Medulla oblongata (tissue), 1 donor: ENCODE data around the gene REXO4.
"Not testable (repeated sequence)": the region's sequence is repeated elsewhere in the genome, so short reads cannot be mapped to it uniquely, and the experiment has no call there.

Experiments used
- DNase-seq: peaks from one replicate; pipeline ENCODE4 v3.0.0-alpha.2; 2015; ENCODE audit errors: extremely low spot score

The REXO4 gene

DNA sequence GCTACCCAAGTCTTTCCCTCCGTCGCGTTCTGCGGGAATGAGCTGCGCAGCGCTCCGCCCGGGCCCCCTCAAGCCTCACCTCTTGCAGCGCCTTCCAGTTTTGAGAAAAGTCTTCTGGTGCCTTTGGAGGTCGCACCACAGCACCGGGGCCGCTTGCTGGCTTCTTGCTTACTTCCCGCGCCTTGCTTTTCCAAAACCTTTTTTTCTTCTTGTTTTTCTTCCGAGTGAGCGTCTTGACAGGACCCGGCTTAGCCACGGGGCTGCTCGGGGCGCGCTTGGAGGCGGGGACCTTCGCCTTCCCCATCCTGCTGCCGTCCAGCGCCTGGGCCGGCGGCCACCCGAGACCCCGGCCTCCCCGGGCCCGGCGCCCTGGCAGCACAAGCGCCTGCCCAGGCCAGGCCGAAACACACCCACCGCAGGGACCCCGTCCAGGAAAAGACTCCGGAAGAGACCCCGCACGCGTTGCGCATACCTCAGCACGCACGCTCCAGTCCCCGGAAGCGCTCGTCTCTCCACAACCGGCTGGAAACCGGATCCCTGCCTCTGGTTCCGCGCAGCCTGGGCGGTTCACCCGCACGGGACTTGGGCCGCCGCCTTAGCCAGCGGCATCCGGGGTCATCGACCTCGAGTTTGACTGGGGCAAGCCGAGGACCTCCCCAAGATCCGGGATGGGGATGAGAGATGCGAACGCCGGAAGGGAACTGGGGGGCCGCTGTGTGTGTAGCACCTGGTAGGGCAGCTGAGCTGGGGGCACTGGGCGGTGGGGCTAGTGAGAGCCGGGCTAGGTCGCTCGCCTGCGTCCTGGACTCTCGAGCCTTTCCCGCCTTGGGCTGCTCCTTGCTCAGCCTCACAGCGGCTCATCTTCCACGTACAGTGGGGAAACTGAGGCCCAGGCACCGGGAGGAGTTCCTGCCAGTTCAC is at the start of gene REXO4:
Gene REXO4 (minus strand): TSS at position 470 of the 921 bp plus-strand sequence. CDS start 166 bp downstream, at position 304.
- DNase-seq, result peak; percentile 76

GRCh38 chr9:133467101-133467500 is 49.3 kb upstream of the REXO4 start:
- DNase-seq, result no peak

DNA sequence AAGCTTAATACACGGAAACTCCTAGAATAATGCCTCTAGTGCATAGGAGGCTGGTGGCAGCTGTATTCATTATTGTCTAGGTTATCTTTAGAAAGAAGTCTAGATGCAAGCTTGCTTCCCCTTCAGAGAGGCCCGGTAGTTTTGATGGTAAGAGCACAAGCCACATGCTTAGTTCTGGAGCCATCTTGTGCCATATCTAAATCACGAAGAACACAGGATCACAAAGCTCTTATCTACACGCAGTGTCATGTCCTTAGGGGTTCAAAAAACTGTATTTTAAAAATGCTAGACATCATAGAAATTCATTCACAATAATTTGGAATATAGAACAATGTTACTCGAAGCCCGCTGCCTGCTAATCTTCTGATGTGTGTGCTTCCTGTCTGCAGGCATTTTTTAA is 48.2 kb upstream of the REXO4 start:
- DNase-seq, result no peak

DNA sequence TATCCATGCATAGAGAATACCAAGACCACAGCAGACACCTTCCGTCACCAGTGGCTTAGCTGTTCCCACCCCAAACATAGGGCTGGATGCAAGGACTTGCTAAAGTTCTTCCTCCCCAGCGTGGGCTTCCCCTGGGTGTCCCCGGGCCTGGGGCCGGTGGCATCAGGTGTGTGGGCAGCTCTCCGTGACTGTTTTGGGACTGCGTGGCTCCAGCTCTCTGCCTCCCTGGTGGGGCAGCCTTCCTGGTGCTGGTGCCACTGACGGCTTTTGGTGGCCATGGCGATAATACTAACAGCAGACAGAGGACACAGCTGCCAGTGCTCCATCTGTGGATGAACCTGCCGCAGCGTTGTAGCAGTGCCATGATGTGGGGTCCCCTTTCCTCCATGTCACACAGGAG is 46.8 kb upstream of the REXO4 start:
- DNase-seq, result no peak

- no peak for DNase-seq
Observed at GRCh38 chr9:133463864-133464615, 46.2 kb upstream of the REXO4 start.

DNA sequence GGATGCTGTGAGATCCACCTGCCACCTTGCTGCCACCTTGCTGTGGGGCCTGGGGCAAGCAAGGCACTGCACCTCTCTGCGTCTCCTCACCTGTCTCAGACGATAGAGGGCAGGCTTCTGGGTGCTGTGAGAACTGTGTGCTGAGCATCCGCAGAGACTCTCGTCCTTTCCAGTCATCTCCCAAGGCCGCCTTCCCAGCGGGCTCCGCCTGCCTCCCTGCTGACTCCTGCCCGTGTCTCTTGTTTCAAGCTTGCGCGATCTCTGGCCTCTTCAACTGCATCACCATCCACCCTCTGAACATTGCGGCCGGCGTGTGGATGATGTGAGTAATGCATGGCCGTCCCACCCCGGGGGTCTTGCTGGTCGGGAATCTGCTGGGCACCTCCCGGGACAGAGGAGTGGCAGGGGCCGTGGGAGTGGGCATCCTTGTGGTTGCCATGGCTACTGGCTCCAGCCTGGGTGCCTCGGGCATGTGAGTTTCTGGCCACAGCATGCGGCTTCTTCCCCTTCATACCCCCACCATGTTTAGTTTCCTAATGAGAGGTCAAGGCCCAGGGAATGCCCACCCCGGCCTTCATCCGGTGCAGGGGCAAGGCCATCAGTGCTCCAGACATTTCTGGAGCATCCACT is 45.5 kb upstream of the REXO4 start:
- no peak for DNase-seq

- DNase-seq, result no peak
Observed at GRCh38 chr9:133461975-133462374, 44.2 kb upstream of the REXO4 start.

- peak; percentile 58 for DNase-seq
Observed at GRCh38 chr9:133460405-133461175, 42.8 kb upstream of the REXO4 start.

DNA sequence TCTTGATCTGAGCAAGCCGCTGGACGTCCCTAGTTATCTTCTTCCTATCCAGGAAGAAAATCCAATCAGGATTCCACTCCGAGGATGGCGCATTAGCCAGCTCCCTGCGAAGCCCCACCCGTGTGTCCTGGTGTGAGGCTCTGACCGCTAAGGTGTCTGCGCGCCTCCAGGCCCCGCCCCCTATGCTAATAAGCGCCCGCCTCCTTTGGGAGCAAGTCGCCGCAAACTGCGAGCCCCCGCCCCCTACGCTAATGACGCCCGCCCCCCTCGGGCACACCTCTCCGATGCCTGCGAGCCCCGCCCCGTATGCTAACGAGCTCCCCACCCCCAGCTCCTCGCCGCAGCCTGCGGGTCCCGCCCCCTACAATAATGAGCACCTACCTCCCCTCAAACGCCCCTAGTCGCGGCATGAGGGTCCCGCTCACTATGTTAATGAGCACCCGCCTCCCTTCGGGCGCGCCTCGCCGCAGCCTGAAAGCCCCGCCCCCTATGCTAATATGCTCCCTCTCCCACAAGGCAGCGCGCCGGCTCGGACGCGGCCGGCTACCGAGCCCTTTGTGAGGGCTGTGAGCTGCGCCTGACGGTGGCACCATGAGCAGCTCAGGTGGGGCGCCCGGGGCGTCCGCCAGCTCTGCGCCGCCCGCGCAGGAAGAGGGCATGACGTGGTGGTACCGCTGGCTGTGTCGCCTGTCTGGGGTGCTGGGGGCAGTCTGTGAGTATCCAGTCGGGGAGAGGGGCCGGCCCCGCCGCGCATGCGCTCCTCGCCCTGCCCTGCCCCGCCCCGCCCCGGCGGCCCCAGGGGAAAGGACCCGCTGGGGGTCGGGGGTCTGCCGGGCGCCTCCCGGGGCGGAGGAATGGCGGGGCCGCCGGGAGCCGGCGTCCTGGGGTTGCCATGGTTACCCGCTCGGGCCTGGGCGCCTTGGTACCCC is 41.9 kb upstream of the REXO4 start, which contains the start of gene CACFD1:
Gene CACFD1 (plus strand): TSS at position 503 of the 929 bp plus-strand sequence. CDS start 89 bp downstream, at position 592.
- DNase-seq, result peak; percentile 96

DNA sequence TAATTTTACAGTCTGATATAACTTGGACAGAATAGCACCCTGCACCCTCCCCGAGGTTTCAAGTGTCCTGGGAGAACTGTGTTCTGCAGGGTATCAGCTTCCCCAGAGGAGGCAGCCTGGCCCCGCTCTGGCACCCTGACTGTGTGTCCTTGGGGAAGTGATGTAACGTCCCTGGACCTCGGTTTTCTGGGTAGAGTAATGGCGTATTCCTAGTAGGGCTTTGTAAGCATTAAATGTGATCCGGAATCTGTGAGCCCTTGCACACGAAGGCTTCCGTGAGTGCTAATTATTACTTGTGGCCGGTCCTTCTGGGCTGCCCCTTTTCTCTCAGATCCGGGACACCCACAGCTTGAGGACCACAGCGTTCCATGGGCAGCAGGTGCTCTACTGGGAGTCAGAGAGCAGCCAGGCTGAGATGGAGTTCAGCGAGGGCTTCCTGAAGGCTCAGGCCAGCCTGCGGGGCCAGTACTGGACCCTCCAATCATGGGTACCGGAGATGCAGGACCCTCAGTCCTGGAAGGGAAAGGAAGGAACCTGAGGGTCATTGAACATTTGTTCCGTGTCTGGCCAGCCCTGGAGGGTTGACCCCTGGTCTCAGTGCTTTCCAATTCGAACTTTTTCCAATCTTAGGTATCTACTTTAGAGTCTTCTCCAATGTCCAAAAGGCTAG is 41.0 kb upstream of the REXO4 start:
- DNase-seq, result no peak

GRCh38 chr9:133457748-133458147 is 39.9 kb upstream of the REXO4 start:
- DNase-seq, result no peak

DNA sequence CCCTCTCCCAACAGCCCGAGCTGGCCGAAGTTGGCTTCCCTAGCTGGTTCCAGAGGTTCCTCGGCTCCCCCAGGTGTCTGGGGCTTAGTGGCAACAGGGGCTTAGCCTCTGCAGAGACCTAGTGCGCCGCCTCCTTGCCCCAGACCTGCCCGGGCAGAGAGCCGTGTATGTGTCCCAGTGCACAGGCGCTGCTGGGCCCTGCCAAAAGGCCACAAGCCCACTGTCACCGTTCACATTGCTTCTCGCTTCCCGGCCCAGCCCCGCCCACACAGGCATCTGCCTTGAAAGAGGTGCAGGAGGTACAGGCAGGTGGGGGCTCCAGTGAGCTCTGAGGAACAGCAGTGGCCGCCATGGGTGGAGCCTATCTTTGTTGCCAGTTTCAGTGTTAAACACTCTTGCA is 39.4 kb upstream of the REXO4 start:
- no peak for DNase-seq

DNA sequence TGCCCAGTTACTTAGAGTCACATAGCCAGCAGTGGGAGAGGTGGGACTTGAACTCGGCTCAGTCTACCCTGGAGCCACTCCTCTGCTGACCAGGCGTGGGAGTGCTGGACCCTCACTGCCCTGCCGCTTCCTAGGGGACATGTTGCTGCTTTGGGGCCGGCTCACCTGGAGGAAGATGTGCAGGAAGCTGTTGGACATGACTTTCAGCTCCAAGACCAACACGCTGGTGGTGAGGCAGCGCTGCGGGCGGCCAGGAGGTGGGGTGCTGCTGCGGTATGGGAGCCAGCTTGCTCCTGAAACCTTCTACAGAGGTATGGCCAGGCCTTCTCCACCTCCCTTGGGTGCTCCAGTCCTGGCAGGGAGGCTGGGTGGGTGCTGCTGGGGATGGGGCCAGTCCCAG is 38.6 kb upstream of the REXO4 start:
- no peak for DNase-seq

GRCh38 chr9:133455936-133456335 is 38.1 kb upstream of the REXO4 start:
- no peak for DNase-seq

GRCh38 chr9:133454943-133455673 is 37.3 kb upstream of the REXO4 start:
- no peak for DNase-seq

GRCh38 chr9:133454325-133454724 is 36.5 kb upstream of the REXO4 start:
- no peak for DNase-seq

- DNase-seq, result peak; percentile 28
Observed at GRCh38 chr9:133453651-133454050, 35.8 kb upstream of the REXO4 start.

DNA sequence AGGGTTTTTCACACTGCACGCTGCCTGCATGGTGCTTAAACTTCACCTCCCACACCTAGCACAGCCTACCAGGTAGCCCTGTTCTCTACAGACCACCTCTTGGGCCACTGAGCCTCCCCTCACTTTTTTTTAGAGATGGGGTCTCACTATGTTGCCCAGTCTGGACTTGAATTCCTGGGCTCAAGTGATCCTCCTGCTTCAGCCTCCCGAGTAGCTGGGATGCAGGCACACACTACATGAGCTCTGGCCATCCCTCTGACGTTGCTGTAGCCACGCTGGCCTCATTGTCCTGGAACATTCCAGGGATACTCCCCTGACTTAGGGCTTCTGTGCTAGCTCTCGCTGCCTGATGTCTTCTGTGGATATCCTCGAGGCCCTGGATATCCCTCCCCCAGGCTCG is 34.8 kb upstream of the REXO4 start:
- no peak for DNase-seq

GRCh38 chr9:133451865-133452264 is 34.1 kb upstream of the REXO4 start:
- not testable (repeated sequence) for DNase-seq
